Smooth muscle cell (in vitro differentiated cells): ENCODE data around the gene NCK2. TPM values are rescaled to one million over a fixed set of nuclear protein-coding genes. Genes with fewer than 3 reads are reported as not detected.

ENCODE experiments used
- DNase-seq: peaks from one replicate; lab custom pipeline; 2025; ENCODE audit not compliant: unreplicated experiment; lab: John Stamatoyannopoulos, UW
- H2AFZ ChIP-seq: fragments of 200-600 bp; sonication (generic); 2 replicates; pipeline ENCODE4 v1.6.0; 2016; ENCODE audit warnings: antibody characterized with exemption, low read depth, mild to moderate bottlenecking
- H3F3A ChIP-seq: fragments of 200-600 bp; sonication (generic); 2 replicates; pipeline ENCODE4 v1.6.0; 2017; ENCODE audit warnings: antibody characterized with exemption, low read depth
- H3K27ac ChIP-seq: fragments of 200-600 bp; sonication (generic); 2 replicates; pipeline ENCODE4 v1.5.1; 2016; ENCODE audit warnings: low read depth, mild to moderate bottlenecking
- H3K27me3 ChIP-seq: fragments of 200-600 bp; sonication (generic); 2 replicates; pipeline ENCODE4 v1.6.1; 2016; ENCODE audit warnings: low read depth, mild to moderate bottlenecking
- H3K36me3 ChIP-seq: fragments of 200-600 bp; sonication (generic); 2 replicates; pipeline ENCODE4 v1.5.1; 2016; ENCODE audit warnings: low read depth
- H3K4me1 ChIP-seq: fragments of 200-600 bp; sonication (generic); 2 replicates; pipeline ENCODE4 v1.5.1; 2016; ENCODE audit warnings: low read depth
- H3K4me2 ChIP-seq: fragments of 200-600 bp; sonication (generic); 2 replicates; pipeline ENCODE4 v1.6.0; 2016; ENCODE audit warnings: mild to moderate bottlenecking
- H3K4me3 ChIP-seq: fragments of 200-600 bp; sonication (generic); 2 replicates; pipeline ENCODE4 v1.5.1; 2016; ENCODE audit warnings: mild to moderate bottlenecking
- H3K79me2 ChIP-seq: fragments of 200-600 bp; sonication (generic); 2 replicates; pipeline ENCODE4 v1.6.0; 2016; ENCODE audit warnings: low read depth, mild to moderate bottlenecking
- H3K9ac ChIP-seq: fragments of 200-600 bp; sonication (generic); 2 replicates; pipeline ENCODE4 v1.6.0; 2016; ENCODE audit warnings: low read depth
- H3K9me3 ChIP-seq: fragments of 200-600 bp; sonication (generic); replicated peaks from 2 replicates; pipeline ENCODE4 v1.5.1; 2016; ENCODE audit warnings: low read depth
- H4K20me1 ChIP-seq: fragments of 200-600 bp; sonication (generic); 2 replicates; pipeline ENCODE4 v1.6.0; 2016; ENCODE audit warnings: low read depth
- WGBS: methylation state at CpG from one replicate; pipeline ENCODE4 v1.1.7; 2016; ENCODE audit warnings: low lambda C conversion rate; 5-methylcytosine and 5-hydroxymethylcytosine counted together
- polyA plus RNA-seq: library from polyadenylated mRNA; unstranded; fragments of >200 nt; fragmentation: Nextera tagmentation; extraction: Ambion mirVana; gene quantifications from 2 replicates; pipeline ENCODE4 v1.2.1, GENCODE V29; 2016
- total RNA-seq: library from RNA; depleted of rRNA; stranded (reverse); fragments of >200 nt; gene quantifications from 2 replicates; pipeline ENCODE4 v1.2.3, GENCODE V29; 2014
- TF ChIP-seq, protein P1 (sequence below): fragments of 200-600 bp; sonication (generic); IDR thresholded peaks from 2 replicates; pipeline ENCODE4 v1.5.1; 2017; ENCODE audit warnings: borderline replicate concordance, mild to moderate bottlenecking, antibody characterized with exemption; ENCODE audit not compliant: insufficient read depth, poor library complexity, severe bottlenecking

The NCK2 gene
- total and polyA plus RNA-seq, 2 experiments from 2014 or later, result 29.0 to 50.5 TPM

DNA sequence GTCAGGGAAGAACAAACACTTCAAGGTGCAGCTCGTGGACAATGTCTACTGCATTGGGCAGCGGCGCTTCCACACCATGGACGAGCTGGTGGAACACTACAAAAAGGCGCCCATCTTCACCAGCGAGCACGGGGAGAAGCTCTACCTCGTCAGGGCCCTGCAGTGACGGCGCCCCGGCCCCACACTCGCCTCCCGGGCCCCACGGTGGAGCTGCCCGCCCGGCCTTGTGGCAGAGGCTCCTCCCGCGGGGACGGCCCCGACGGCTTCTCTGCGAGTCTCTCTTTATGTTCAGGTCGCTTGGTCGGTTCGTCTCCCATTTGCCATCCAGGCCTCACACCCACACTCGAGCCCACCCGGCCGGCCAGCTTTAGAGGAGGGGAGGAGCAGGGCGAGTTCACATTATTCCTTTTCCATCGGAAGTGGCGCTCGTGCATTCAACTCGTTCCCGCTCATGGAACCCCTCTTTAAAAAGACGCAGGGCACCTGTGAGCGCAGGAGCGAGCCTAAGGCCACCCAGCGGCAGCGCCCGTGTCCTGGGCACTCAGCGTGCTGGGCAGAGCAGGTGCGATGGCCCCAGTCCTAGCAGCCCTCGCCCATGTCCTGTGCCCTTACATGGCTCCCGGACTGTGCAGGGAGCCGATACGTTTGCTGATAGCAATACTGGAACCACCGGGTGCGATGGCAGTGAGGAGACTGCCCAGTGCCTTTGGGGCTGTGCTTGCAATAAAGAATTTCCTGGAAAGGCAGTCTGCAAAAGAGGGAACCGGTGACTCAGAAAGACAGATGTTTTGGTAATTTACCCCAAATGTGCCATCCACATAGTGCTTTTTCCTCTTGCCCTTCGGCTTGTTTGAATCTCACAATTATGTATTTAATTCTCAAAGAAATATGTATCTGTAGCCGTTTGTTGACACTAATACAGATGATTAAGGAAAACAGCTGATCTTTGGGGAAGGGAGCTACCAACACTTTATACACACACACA is 148.6 kb downstream of the NCK2 start:
- DNase-seq, result no peak
- whole genome bisulfite sequencing, result 95% methylated on average over 51 of the region's 51 CpGs
- Histone ChIP-seq H3K79me2 (peaks cover 33% of the 10 kb centered on the region), H3K4me2 (no peak overlapping the region), H3K27me3 (no peaks in the 10 kb centered on the region), H3F3A (no peaks in the 10 kb centered on the region), H3K4me1 (peaks cover 6% of the 10 kb centered on the region), H2AFZ (no peak overlapping the region), H3K9me3 (peaks cover 8% of the 10 kb centered on the region), H4K20me1 (peaks cover 27% of the 10 kb centered on the region), H3K36me3 (no peaks in the 10 kb centered on the region), H3K27ac (no peak overlapping the region), H3K9ac (no peak overlapping the region), H3K4me3 (no peak overlapping the region)
- TF ChIP-seq, protein P1, sequence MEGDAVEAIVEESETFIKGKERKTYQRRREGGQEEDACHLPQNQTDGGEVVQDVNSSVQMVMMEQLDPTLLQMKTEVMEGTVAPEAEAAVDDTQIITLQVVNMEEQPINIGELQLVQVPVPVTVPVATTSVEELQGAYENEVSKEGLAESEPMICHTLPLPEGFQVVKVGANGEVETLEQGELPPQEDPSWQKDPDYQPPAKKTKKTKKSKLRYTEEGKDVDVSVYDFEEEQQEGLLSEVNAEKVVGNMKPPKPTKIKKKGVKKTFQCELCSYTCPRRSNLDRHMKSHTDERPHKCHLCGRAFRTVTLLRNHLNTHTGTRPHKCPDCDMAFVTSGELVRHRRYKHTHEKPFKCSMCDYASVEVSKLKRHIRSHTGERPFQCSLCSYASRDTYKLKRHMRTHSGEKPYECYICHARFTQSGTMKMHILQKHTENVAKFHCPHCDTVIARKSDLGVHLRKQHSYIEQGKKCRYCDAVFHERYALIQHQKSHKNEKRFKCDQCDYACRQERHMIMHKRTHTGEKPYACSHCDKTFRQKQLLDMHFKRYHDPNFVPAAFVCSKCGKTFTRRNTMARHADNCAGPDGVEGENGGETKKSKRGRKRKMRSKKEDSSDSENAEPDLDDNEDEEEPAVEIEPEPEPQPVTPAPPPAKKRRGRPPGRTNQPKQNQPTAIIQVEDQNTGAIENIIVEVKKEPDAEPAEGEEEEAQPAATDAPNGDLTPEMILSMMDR, result no peak

DNA sequence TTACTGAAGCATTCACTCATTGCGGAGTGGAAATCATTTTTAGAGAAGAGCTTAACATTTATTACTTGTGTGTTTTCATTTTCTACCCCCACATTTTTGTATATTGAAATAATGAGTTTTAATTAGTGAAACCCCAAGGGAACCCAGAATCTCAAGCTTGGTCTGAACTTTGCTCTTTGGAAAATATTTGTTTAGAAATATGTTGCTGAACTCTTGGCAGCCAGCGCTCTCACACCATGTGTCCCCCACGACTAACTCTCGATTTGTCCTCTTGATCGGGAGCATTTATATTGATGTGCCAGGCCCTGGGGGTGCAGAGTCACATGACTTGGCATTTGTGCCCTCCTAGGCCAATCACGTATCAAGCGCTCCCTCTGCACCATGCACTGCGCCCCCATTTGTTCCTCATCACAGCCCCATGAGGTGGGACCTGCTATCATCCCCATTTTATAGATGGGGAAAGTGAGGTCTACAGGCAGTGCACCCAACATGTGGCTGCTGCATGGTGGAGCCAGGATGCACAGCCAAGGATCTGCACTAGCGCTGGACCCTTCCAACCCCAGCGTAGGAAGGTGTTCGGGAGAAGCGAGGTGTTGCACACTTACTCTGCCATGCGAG is 149.7 kb downstream of the NCK2 start:
- H2AFZ ChIP-seq, result no peak overlapping the region
- peaks cover 27% of the 10 kb centered on the region for H4K20me1 ChIP-seq
- H3K79me2 ChIP-seq, result peaks cover 22% of the 10 kb centered on the region
- TF ChIP-seq, protein P1, result no peak
- H3K36me3 ChIP-seq, result no peaks in the 10 kb centered on the region
- no peak overlapping the region for H3K27ac ChIP-seq
- no peaks in the 10 kb centered on the region for H3K27me3 ChIP-seq
- no peak overlapping the region for H3K4me2 ChIP-seq
- peaks cover 8% of the 10 kb centered on the region for H3K9me3 ChIP-seq
- WGBS, result 99% methylated on average over 13 of the region's 13 CpGs
- no peak for DNase-seq
- H3F3A ChIP-seq, result no peaks in the 10 kb centered on the region
- H3K9ac ChIP-seq, result no peak overlapping the region
- no peak overlapping the region for H3K4me3 ChIP-seq
- H3K4me1 ChIP-seq, result peaks cover 6% of the 10 kb centered on the region

DNA sequence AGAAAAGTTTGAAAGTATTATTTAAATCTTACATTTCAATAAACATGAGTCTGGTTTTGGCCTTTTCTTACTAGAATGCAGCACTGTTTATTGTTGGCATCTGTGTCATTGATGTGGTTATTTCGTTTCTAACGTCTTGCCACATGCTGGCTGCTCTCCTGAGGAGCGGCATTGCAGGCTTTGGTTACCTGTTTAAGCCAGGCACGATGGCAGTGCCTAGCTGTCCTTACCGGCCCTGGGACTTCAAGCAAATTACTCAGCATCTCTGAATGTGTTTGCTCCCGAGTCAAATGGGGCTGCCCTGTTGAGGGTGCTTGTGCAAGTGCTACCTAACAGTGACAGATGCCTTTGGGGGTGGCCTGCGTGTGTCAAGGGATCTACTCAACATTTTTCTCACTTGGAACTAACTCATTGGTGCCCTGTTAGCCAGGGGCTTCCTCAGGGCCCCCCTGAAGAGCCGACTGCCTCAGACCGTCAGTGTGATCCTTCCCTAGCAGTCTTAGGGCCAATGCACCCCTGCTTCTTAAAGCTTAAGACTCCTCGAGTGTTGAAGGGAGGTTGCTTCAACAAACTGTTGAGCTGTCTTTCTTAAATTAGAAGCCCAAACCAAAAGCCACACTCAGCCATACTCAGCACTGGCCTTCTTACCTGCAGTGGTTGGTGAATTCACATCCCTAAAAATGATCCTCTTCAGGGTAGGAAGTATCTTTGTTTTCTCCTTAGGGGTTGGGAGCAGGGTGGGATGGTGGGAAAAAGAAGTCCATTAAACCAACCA is 151.5 kb downstream of the NCK2 start:
- no peak overlapping the region for H3K4me2 ChIP-seq
- DNase-seq, result no peak
- WGBS, result 95% methylated on average over 10 of the region's 10 CpGs
- no peaks in the 10 kb centered on the region for H3K4me1 ChIP-seq
- no peaks in the 10 kb centered on the region for H3K36me3 ChIP-seq
- H3K9ac ChIP-seq, result no peak overlapping the region
- TF ChIP-seq, protein P1, result no peak
- H3K27me3 ChIP-seq, result no peaks in the 10 kb centered on the region
- H2AFZ ChIP-seq, result no peak overlapping the region
- H3K9me3 ChIP-seq, result peaks cover 8% of the 10 kb centered on the region
- no peaks in the 10 kb centered on the region for H3F3A ChIP-seq
- H3K27ac ChIP-seq, result no peak overlapping the region
- H3K4me3 ChIP-seq, result no peak overlapping the region
- H3K79me2 ChIP-seq, result peaks cover 9% of the 10 kb centered on the region
- peaks cover 11% of the 10 kb centered on the region for H4K20me1 ChIP-seq
